Peyer's patch (tissue), 4 donors: ENCODE data around the gene TMEM231. TPM values are rescaled to one million over a fixed set of nuclear protein-coding genes. Genes with fewer than 3 reads are reported as not detected.
A peak's percentile ranks its signal among the peaks of the same experiment; 100 is the strongest.
"Not testable (repeated sequence)": the region's sequence is repeated elsewhere in the genome, so short reads cannot be mapped to it uniquely, and the experiment has no call there.

Source experiments
- DNase-seq, 3 donors: peaks; one replicate each; pipeline ENCODE4 v3.0.0-alpha.2; 2017 to 2019
- H3K27ac ChIP-seq, 4 donors: fragments of 200-600 bp; sonication (generic); one replicate each; pipeline ENCODE4 v1.5.1; 2016 to 2019
- H3K27me3 ChIP-seq, 2 donors: fragments of 200-600 bp; sonication (generic); one replicate each; pipeline ENCODE4 v1.5.1; 2019
- H3K36me3 ChIP-seq, 3 donors: fragments of 200-600 bp; sonication (generic); one replicate each; pipeline ENCODE4 v1.5.1; 2016 to 2019
- H3K4me1 ChIP-seq, 4 donors: fragments of 200-600 bp; sonication (generic); one replicate each; pipeline ENCODE4 v1.5.1; 2016 to 2019
- H3K4me3 ChIP-seq, 4 donors: fragments of 200-600 bp; sonication (generic); 1 replicate in 3 of 4; 2 replicates in 1 of 4; pipeline ENCODE4 v1.5.1; 2016 to 2019; ENCODE audit warnings: mild to moderate bottlenecking in 1 of 4
- H3K9me3 ChIP-seq, 4 donors: fragments of 200-600 bp; sonication (generic); one replicate each; pipeline ENCODE4 v1.5.1; 2016 to 2019; ENCODE audit warnings: mild to moderate bottlenecking in 1 of 4
- POLR2A ChIP-seq, 2 donors: fragments of 450-650 bp; IDR thresholded peaks; one replicate each; pipeline ENCODE4 v1.5.1; 2017; ENCODE audit warnings: antibody characterized with exemption in 2 of 2, mild to moderate bottlenecking in 2 of 2, moderate library complexity in 2 of 2
- total RNA-seq, 4 donors: library from RNA; depleted of rRNA; stranded (reverse); fragments of >200 nt; gene quantifications; one replicate each; pipeline ENCODE4 v1.1.0, GENCODE V29; 2016
- TF ChIP-seq, protein P1 (sequence below), 6 experiments: fragments of 450-650 bp in 4 of 6; fragments of 200-600 bp in 2 of 6; sonication (generic) in 1 of 6; IDR thresholded peaks; one replicate each; pipeline ENCODE4 v1.5.1; 2017 to 2019; ENCODE audit warnings: antibody characterized with exemption in 6 of 6, mild to moderate bottlenecking in 3 of 6, moderate library complexity in 1 of 6

The TMEM231 gene
- total RNA-seq, 4 donors from 2014 or later: 3.3 to 17.9 (median 4.0) TPM

- H3K4me1 ChIP-seq: peaks cover 0 to 5% (median 0%) of the 10 kb centered on the region in 4 donors
- H3K36me3 ChIP-seq: no peaks in the 10 kb centered on the region
- TF ChIP-seq, protein P1, sequence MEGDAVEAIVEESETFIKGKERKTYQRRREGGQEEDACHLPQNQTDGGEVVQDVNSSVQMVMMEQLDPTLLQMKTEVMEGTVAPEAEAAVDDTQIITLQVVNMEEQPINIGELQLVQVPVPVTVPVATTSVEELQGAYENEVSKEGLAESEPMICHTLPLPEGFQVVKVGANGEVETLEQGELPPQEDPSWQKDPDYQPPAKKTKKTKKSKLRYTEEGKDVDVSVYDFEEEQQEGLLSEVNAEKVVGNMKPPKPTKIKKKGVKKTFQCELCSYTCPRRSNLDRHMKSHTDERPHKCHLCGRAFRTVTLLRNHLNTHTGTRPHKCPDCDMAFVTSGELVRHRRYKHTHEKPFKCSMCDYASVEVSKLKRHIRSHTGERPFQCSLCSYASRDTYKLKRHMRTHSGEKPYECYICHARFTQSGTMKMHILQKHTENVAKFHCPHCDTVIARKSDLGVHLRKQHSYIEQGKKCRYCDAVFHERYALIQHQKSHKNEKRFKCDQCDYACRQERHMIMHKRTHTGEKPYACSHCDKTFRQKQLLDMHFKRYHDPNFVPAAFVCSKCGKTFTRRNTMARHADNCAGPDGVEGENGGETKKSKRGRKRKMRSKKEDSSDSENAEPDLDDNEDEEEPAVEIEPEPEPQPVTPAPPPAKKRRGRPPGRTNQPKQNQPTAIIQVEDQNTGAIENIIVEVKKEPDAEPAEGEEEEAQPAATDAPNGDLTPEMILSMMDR (IDR thresholded peaks at IDR 0.05): no peak
- TF ChIP-seq POLR2A (IDR thresholded peaks at IDR 0.05): no peak
- DNase-seq: peak in 1 of 3 donors; percentile 27
- no peak overlapping the region for H3K4me3 ChIP-seq
- no peak overlapping the region for H3K27ac ChIP-seq
- no peaks in the 10 kb centered on the region for H3K9me3 ChIP-seq
- no peaks in the 10 kb centered on the region for H3K27me3 ChIP-seq
Measured at GRCh38 chr16:75519175-75519574, 36.9 kb downstream of the TMEM231 start.

GRCh38 chr16:75516189-75516966 is 39.7 kb downstream of the TMEM231 start:
- Histone ChIP-seq H3K27ac (peak overlapping the region; percentile 82 to 92 (median 90)), H3K4me3 (peak overlapping the region; percentile 68 to 97 (median 72))
- not testable (repeated sequence) for H3K9me3 ChIP-seq, H3K27me3 ChIP-seq, H3K36me3 ChIP-seq, H3K4me1 ChIP-seq
- peak in 2 of 3 donors; percentile 21 to 56 for DNase-seq

GRCh38 chr16:75514296-75514695 is 41.8 kb downstream of the TMEM231 start:
- H3K4me1 ChIP-seq: peaks cover 0 to 5% (median 0%) of the 10 kb centered on the region in 4 donors
- no peak overlapping the region for H3K4me3 ChIP-seq
- DNase-seq: no peak
- no peak overlapping the region for H3K27ac ChIP-seq
- no peaks in the 10 kb centered on the region for H3K27me3 ChIP-seq
- H3K36me3 ChIP-seq: no peaks in the 10 kb centered on the region
- TF ChIP-seq, protein P1 (IDR thresholded peaks at IDR 0.05): no peak
- TF ChIP-seq POLR2A (IDR thresholded peaks at IDR 0.05): no peak
- no peaks in the 10 kb centered on the region for H3K9me3 ChIP-seq

GRCh38 chr16:75506574-75506973 is 49.5 kb downstream of the TMEM231 start:
- Histone ChIP-seq H3K27me3 (no peaks in the 10 kb centered on the region), H3K27ac (peak overlapping the region in 1 of 4 donors; percentile 33), H3K4me1 (no peaks in the 10 kb centered on the region), H3K4me3 (no peak overlapping the region), H3K9me3 (no peaks in the 10 kb centered on the region), H3K36me3 (no peaks in the 10 kb centered on the region)
- peak in 1 of 3 donors; percentile 66 for DNase-seq
- no peak for TF ChIP-seq POLR2A (IDR thresholded peaks at IDR 0.05)
- TF ChIP-seq, protein P1 (IDR thresholded peaks at IDR 0.05): no peak

- Histone ChIP-seq H3K9me3 (no peaks in the 10 kb centered on the region), H3K4me1 (no peaks in the 10 kb centered on the region), H3K36me3 (no peaks in the 10 kb centered on the region), H3K27me3 (no peaks in the 10 kb centered on the region), H3K4me3 (no peak overlapping the region), H3K27ac (peak overlapping the region in 1 of 4 donors; percentile 33)
- no peak for DNase-seq
- TF ChIP-seq, protein P1 (IDR thresholded peaks at IDR 0.05): no peak
- no peak for TF ChIP-seq POLR2A (IDR thresholded peaks at IDR 0.05)
Measured at GRCh38 chr16:75506107-75506506, 49.9 kb downstream of the TMEM231 start.

GRCh38 chr16:75503801-75504200 is 52.3 kb downstream of the TMEM231 start:
- Histone ChIP-seq H3K9me3 (no peaks in the 10 kb centered on the region), H3K4me1 (no peaks in the 10 kb centered on the region), H3K4me3 (no peak overlapping the region), H3K36me3 (no peaks in the 10 kb centered on the region), H3K27me3 (no peaks in the 10 kb centered on the region), H3K27ac (no peak overlapping the region)
- DNase-seq: no peak
- no peak for TF ChIP-seq POLR2A (IDR thresholded peaks at IDR 0.05)
- TF ChIP-seq, protein P1 (IDR thresholded peaks at IDR 0.05): no peak
